ENCODE data around the gene MAB21L3.

Gene MAB21L3

GRCh38 chr1:116110567-116111523 lies at the start of gene MAB21L3:
Gene MAB21L3, plus strand, starts transcription at chr1:116111399. Its CDS starts 1,217 bp downstream, at chr1:116112616.
- no peaks in the 10 kb centered on the region for H3K36me3 ChIP-seq (ENCODE audit: insufficient read depth, low read length)
- no peaks in the 10 kb centered on the region for H3F3A ChIP-seq (ENCODE audit: insufficient read depth, low read length)
- H4K20me1 ChIP-seq (ENCODE audit: insufficient read depth, low read length): no peaks in the 10 kb centered on the region
- H3K9me3 ChIP-seq (ENCODE audit: low read length): no peaks in the 10 kb centered on the region
- no peak within 1 kb of the TSS for H2AFZ ChIP-seq (ENCODE audit: low read length)
- no peak for TF ChIP-seq EZH2 (IDR thresholded peaks at IDR 0.05; ENCODE audit: borderline replicate concordance, low read length)
- TF ChIP-seq, protein P1, sequence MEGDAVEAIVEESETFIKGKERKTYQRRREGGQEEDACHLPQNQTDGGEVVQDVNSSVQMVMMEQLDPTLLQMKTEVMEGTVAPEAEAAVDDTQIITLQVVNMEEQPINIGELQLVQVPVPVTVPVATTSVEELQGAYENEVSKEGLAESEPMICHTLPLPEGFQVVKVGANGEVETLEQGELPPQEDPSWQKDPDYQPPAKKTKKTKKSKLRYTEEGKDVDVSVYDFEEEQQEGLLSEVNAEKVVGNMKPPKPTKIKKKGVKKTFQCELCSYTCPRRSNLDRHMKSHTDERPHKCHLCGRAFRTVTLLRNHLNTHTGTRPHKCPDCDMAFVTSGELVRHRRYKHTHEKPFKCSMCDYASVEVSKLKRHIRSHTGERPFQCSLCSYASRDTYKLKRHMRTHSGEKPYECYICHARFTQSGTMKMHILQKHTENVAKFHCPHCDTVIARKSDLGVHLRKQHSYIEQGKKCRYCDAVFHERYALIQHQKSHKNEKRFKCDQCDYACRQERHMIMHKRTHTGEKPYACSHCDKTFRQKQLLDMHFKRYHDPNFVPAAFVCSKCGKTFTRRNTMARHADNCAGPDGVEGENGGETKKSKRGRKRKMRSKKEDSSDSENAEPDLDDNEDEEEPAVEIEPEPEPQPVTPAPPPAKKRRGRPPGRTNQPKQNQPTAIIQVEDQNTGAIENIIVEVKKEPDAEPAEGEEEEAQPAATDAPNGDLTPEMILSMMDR (IDR thresholded peaks at IDR 0.05; ENCODE audit: low read length): no peak
- H3K4me2 ChIP-seq (ENCODE audit: low read length): no peak within 1 kb of the TSS
- no peak within 1 kb of the TSS for H3K9ac ChIP-seq (ENCODE audit: low read length)
- H3K4me3 ChIP-seq (ENCODE audit: low read depth, low read length, poor library complexity, severe bottlenecking): no peak within 1 kb of the TSS
- H3K4me1 ChIP-seq (ENCODE audit: insufficient read depth, low read length, severe bottlenecking): no peaks in the 10 kb centered on the region
- no peaks in the 10 kb centered on the region; the same call in 1 of the 2 replicates for H3K27me3 ChIP-seq (ENCODE audit: insufficient read depth, low read length)
- no peaks in the 10 kb centered on the region for H3K79me2 ChIP-seq (ENCODE audit: insufficient read depth, low read length)
- H3K27ac ChIP-seq (ENCODE audit: low read depth, low read length, poor library complexity, severe bottlenecking): no peak within 1 kb of the TSS
- H3K9me2 ChIP-seq (ENCODE audit: low read depth, low read length): no peaks in the 10 kb centered on the region

GRCh38 chr1:116062201-116062600 lies 49.0 kb upstream of the MAB21L3 start:
- Histone ChIP-seq H3K27ac (ENCODE audit: low read depth, low read length, poor library complexity, severe bottlenecking) (no peak overlapping the region), H4K20me1 (ENCODE audit: insufficient read depth, low read length) (no peaks in the 10 kb centered on the region), H3F3A (ENCODE audit: insufficient read depth, low read length) (no peaks in the 10 kb centered on the region), H3K9ac (ENCODE audit: low read length) (no peak overlapping the region), H2AFZ (ENCODE audit: low read length) (no peak overlapping the region), H3K9me2 (ENCODE audit: low read depth, low read length) (no peaks in the 10 kb centered on the region), H3K9me3 (ENCODE audit: low read length) (no peaks in the 10 kb centered on the region), H3K36me3 (ENCODE audit: insufficient read depth, low read length) (no peaks in the 10 kb centered on the region), H3K4me3 (ENCODE audit: low read depth, low read length, poor library complexity, severe bottlenecking) (no peak overlapping the region), H3K4me1 (ENCODE audit: insufficient read depth, low read length, severe bottlenecking) (no peaks in the 10 kb centered on the region), H3K27me3 (ENCODE audit: insufficient read depth, low read length) (no peaks in the 10 kb centered on the region), H3K79me2 (ENCODE audit: insufficient read depth, low read length) (no peaks in the 10 kb centered on the region), H3K4me2 (ENCODE audit: low read length) (no peak overlapping the region)
- no peak for TF ChIP-seq EZH2 (IDR thresholded peaks at IDR 0.05; ENCODE audit: borderline replicate concordance, low read length)
- TF ChIP-seq, protein P1 (IDR thresholded peaks at IDR 0.05; ENCODE audit: low read length): no peak

GRCh38 chr1:116064616-116065015 lies 46.6 kb upstream of the MAB21L3 start:
- no peaks in the 10 kb centered on the region for H3K27me3 ChIP-seq (ENCODE audit: insufficient read depth, low read length)
- no peak overlapping the region for H3K27ac ChIP-seq (ENCODE audit: low read depth, low read length, poor library complexity, severe bottlenecking)
- H3K9me3 ChIP-seq (ENCODE audit: low read length): no peaks in the 10 kb centered on the region
- no peak overlapping the region for H3K4me2 ChIP-seq (ENCODE audit: low read length)
- H3K79me2 ChIP-seq (ENCODE audit: insufficient read depth, low read length): no peaks in the 10 kb centered on the region
- no peak overlapping the region for H2AFZ ChIP-seq (ENCODE audit: low read length)
- H3K9me2 ChIP-seq (ENCODE audit: low read depth, low read length): no peaks in the 10 kb centered on the region
- no peaks in the 10 kb centered on the region for H3K4me1 ChIP-seq (ENCODE audit: insufficient read depth, low read length, severe bottlenecking)
- no peak overlapping the region for H3K4me3 ChIP-seq (ENCODE audit: low read depth, low read length, poor library complexity, severe bottlenecking)
- no peak for TF ChIP-seq EZH2 (IDR thresholded peaks at IDR 0.05; ENCODE audit: borderline replicate concordance, low read length)
- TF ChIP-seq, protein P1 (IDR thresholded peaks at IDR 0.05; ENCODE audit: low read length): no peak
- no peaks in the 10 kb centered on the region for H3F3A ChIP-seq (ENCODE audit: insufficient read depth, low read length)
- H4K20me1 ChIP-seq (ENCODE audit: insufficient read depth, low read length): no peaks in the 10 kb centered on the region
- H3K36me3 ChIP-seq (ENCODE audit: insufficient read depth, low read length): no peaks in the 10 kb centered on the region
- H3K9ac ChIP-seq (ENCODE audit: low read length): no peak overlapping the region

Measured in OCI-LY1 (cell line).